IMR-90 (cell line): Measurements from ENCODE around the gene PGC.

Source experiments
- CEBPB ChIP-seq: IDR thresholded peaks from 2 replicates; pipeline ENCODE4 v1.6.1; 2012; ENCODE audit warnings: low read depth, low read length, improper control_type of control experiment
- CHD1 ChIP-seq: IDR thresholded peaks from 2 replicates; pipeline ENCODE4 v1.6.1; 2012; ENCODE audit warnings: low read depth, low read length, improper control_type of control experiment
- FOS ChIP-seq: fragments of 150-350 bp; IDR thresholded peaks from 2 replicates; pipeline ENCODE4 v1.6.1; 2016; ENCODE audit warnings: low read depth, low read length
- POLR2A ChIP-seq: IDR thresholded peaks from 2 replicates; pipeline ENCODE4 v1.6.1; 2012; ENCODE audit warnings: mild to moderate bottlenecking, low read depth, low read length
- RCOR1 ChIP-seq: IDR thresholded peaks from 2 replicates; pipeline ENCODE4 v1.6.1; 2012; ENCODE audit warnings: mild to moderate bottlenecking, low read length, improper control_type of control experiment; ENCODE audit not compliant: insufficient replicate concordance
- TF ChIP-seq, protein P1 (sequence below): conservative IDR thresholded peaks from 2 replicates; pipeline ENCODE4 v1.5.1; 2012; ENCODE audit warnings: mild to moderate bottlenecking, low read depth, low read length, improper control_type of control experiment

GRCh38 chr6:41714556-41715273 lies 32.5 kb downstream of the PGC start:
- TF ChIP-seq, protein P1, sequence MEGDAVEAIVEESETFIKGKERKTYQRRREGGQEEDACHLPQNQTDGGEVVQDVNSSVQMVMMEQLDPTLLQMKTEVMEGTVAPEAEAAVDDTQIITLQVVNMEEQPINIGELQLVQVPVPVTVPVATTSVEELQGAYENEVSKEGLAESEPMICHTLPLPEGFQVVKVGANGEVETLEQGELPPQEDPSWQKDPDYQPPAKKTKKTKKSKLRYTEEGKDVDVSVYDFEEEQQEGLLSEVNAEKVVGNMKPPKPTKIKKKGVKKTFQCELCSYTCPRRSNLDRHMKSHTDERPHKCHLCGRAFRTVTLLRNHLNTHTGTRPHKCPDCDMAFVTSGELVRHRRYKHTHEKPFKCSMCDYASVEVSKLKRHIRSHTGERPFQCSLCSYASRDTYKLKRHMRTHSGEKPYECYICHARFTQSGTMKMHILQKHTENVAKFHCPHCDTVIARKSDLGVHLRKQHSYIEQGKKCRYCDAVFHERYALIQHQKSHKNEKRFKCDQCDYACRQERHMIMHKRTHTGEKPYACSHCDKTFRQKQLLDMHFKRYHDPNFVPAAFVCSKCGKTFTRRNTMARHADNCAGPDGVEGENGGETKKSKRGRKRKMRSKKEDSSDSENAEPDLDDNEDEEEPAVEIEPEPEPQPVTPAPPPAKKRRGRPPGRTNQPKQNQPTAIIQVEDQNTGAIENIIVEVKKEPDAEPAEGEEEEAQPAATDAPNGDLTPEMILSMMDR: no peak
- TF ChIP-seq POLR2A (no peak), CHD1 (no peak), FOS (no peak), RCOR1 (no peak), CEBPB (no peak)
